ENCODE measurements around the gene TTLL9.

DNA sequence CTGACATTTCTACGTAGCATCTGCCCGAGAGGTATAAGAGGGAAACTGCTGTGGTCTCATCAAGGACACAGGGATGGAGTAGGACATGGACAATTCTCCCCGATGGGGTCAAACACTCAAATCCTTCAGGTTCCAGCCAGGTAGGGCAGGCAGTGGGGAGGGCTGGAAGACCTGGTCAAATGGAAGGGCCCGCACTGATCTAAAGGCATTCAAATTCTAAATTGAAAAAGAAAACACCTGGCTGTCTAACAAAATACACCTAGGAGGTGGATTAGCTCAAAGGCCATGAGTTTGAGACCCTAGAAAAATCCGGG is 8.3 kb upstream of the TTLL9 start:
- TF ChIP-seq, protein P1, sequence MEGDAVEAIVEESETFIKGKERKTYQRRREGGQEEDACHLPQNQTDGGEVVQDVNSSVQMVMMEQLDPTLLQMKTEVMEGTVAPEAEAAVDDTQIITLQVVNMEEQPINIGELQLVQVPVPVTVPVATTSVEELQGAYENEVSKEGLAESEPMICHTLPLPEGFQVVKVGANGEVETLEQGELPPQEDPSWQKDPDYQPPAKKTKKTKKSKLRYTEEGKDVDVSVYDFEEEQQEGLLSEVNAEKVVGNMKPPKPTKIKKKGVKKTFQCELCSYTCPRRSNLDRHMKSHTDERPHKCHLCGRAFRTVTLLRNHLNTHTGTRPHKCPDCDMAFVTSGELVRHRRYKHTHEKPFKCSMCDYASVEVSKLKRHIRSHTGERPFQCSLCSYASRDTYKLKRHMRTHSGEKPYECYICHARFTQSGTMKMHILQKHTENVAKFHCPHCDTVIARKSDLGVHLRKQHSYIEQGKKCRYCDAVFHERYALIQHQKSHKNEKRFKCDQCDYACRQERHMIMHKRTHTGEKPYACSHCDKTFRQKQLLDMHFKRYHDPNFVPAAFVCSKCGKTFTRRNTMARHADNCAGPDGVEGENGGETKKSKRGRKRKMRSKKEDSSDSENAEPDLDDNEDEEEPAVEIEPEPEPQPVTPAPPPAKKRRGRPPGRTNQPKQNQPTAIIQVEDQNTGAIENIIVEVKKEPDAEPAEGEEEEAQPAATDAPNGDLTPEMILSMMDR (IDR thresholded peaks at IDR 0.05): no peak
- TF ChIP-seq POLR2A (IDR thresholded peaks at IDR 0.05): no peak

All from suprapubic skin (tissue), 3 donors.